ENCODE data around the gene GTF3C4. TPM values are rescaled to one million over a fixed set of nuclear protein-coding genes. Genes with fewer than 3 reads are reported as not detected.

GTF3C4 gene
- total RNA-seq, 1 experiment from 2014 or later = 42.5 TPM

- H2BK15ac ChIP-seq (ENCODE audit: low read depth, low read length) = no peak overlapping the region
- H3T11ph ChIP-seq (ENCODE audit: low read length) = no peak overlapping the region
- no peak overlapping the region for H4K91ac ChIP-seq (ENCODE audit: insufficient read length, low read depth, low read length)
- Mint-ChIP-seq H3K36me3 (ENCODE audit: insufficient read depth in 1 of 3, low read depth in 3 of 3) (peaks cover 12 to 55% (median 23%) of the 10 kb centered on the region in 3 experiments; a peak in 6 of 7 replicates), H3K27me3 (ENCODE audit: low read depth) (no peaks in the 10 kb centered on the region), H3K4me3 (no peak overlapping the region), H3K9me3 (no peaks in the 10 kb centered on the region), H3K4me1 (peaks cover 0 to 17% of the 10 kb centered on the region in 2 experiments; a peak in 1 of 4 replicates), H3K27ac (no peak overlapping the region)
- H3K23me2 ChIP-seq (ENCODE audit: insufficient read length, low read depth, low read length, poor library complexity, severe bottlenecking) = no peaks in the 10 kb centered on the region
- TF ChIP-seq CTCF (conservative IDR thresholded peaks at IDR 0.05) = no peak
- no peak for DNase-seq
- H3K27me3 ChIP-seq (ENCODE audit: insufficient read depth, low read length) = no peaks in the 10 kb centered on the region
- H3K79me1 ChIP-seq (ENCODE audit: insufficient read depth, low read depth, low read length, poor library complexity, severe bottlenecking) = no peaks in the 10 kb centered on the region
- no peak overlapping the region for H2BK120ac ChIP-seq (ENCODE audit: low read depth, low read length, poor library complexity, severe bottlenecking)
- H3K4me1 ChIP-seq (ENCODE audit: insufficient read depth, low read length) = no peaks in the 10 kb centered on the region
- no peak overlapping the region for H3K14ac ChIP-seq (ENCODE audit: insufficient read depth, low read length)
- no peak overlapping the region for H2AK5ac ChIP-seq (ENCODE audit: insufficient read length, low read length)
- H3K9ac ChIP-seq (ENCODE audit: extremely low read depth, insufficient read length, low read length) = no peak overlapping the region
- H3K4me2 ChIP-seq (ENCODE audit: insufficient read depth, insufficient read length, low read length) = no peak overlapping the region
- no peak overlapping the region for H2BK12ac ChIP-seq (ENCODE audit: insufficient read length, low read depth, low read length)
- no CpG with 5 or more reads among the region's 5 CpGs for WGBS (ENCODE audit: extremely low coverage, insufficient read length, low lambda C conversion rate)
- H2BK20ac ChIP-seq (ENCODE audit: low read depth, low read length, poor library complexity, severe bottlenecking) = no peak overlapping the region
- H3K23ac ChIP-seq (ENCODE audit: insufficient read length, low read depth, low read length) = no peak overlapping the region
- H4K8ac ChIP-seq (replicated peaks; ENCODE audit: insufficient read length, low read depth, low read length) = no peak overlapping the region
- H3K4ac ChIP-seq (ENCODE audit: low read depth, low read length) = no peak overlapping the region
- no peaks in the 10 kb centered on the region for H3K79me2 ChIP-seq (ENCODE audit: insufficient read depth, low read length)
- H2BK5ac ChIP-seq (ENCODE audit: insufficient read length, low read length) = no peak overlapping the region
- H4K20me1 ChIP-seq (ENCODE audit: control insufficient read depth, insufficient read depth, insufficient read length) = no peaks in the 10 kb centered on the region
- H3K27ac ChIP-seq (ENCODE audit: insufficient read length, low read depth, low read length) = no peak overlapping the region
- H3K9me3 ChIP-seq (ENCODE audit: control insufficient read depth, low read depth, low read length) = no peaks in the 10 kb centered on the region
- H2AFZ ChIP-seq (ENCODE audit: low read length) = no peak overlapping the region
- H3K18ac ChIP-seq (ENCODE audit: insufficient read length, low read depth, low read length) = no peak overlapping the region
- H4K5ac ChIP-seq (ENCODE audit: insufficient read length, low read depth, low read length) = no peak overlapping the region
- no peak overlapping the region for H3K56ac ChIP-seq (ENCODE audit: insufficient read length, low read depth, low read length)
Measured at GRCh38 chr9:132622159-132622558, 48.1 kb upstream of the GTF3C4 start.

Data from H9 (cell line).